Pancreas (tissue), 10 donors: ENCODE data around the gene MYEF2. TPM values are rescaled to one million over a fixed set of nuclear protein-coding genes. Genes with fewer than 3 reads are reported as not detected.

ENCODE experiments used
- ATAC-seq, 4 donors: fragments of 200-7000 bp; cut with Tn5 transposase; one replicate each; pipeline versions ENCODE4 v1.8.0 to v1.9.1; 2020; ENCODE audit warnings: mild to moderate bottlenecking in 4 of 4, moderate library complexity in 4 of 4
- DNase-seq, 6 donors: peaks; one replicate each; pipeline ENCODE4 v3.0.0-alpha.2; 2020
- FAIRE-seq: peaks from 2 replicates; lab custom pipeline; 2012; peaks lifted over from hg19 to GRCh38; lab: Jason Lieb, UNC
- H3K27ac ChIP-seq, 4 donors: fragments of 200-600 bp; sonication (generic); 1 replicate in 3 of 4; 2 replicates in 1 of 4; pipeline versions ENCODE4 v1.5.0 to v1.8.0; 2020
- H3K27me3 ChIP-seq, 4 donors: fragments of 200-600 bp; one replicate each; pipeline ENCODE4 v1.8.0; 2021
- H3K36me3 ChIP-seq, 3 donors: fragments of 200-600 bp; sonication (generic) in 1 of 3; one replicate each; pipeline versions ENCODE4 v1.5.0 to v1.8.0; 2020 to 2021
- H3K4me1 ChIP-seq, 3 donors: fragments of 200-600 bp; one replicate each; pipeline ENCODE4 v1.8.0; 2021
- H3K4me3 ChIP-seq, 4 donors: fragments of 200-600 bp; sonication (generic) in 2 of 4; one replicate each; pipeline versions ENCODE4 v1.5.0 to v1.8.0; 2020 to 2021
- H3K9me3 ChIP-seq, 4 donors: fragments of 200-600 bp; one replicate each; pipeline ENCODE4 v1.8.0; 2021
- WGBS, 2 donors: extraction: QIAGEN DNeasy Blood & Tissue Kit; methylation state at CpG; one replicate each; pipeline ENCODE4 v1.1.7; 2013; 5-methylcytosine and 5-hydroxymethylcytosine counted together
- intact Hi-C, 3 donors: fragments of 100-400 bp; cut with DNase I; formaldehyde crosslinking; loops; one replicate each; pipeline versions ENCODE4 v1.11.1 to v1.14.2; 2022
- polyA plus RNA-seq, 2 donors: library from polyadenylated mRNA; stranded (reverse); fragments of 200-250 nt; gene quantifications; one replicate each; pipeline ENCODE4 v1.2.3, GENCODE V29; 2013
- total RNA-seq, 6 donors: library from RNA; stranded (reverse); fragmentation: NEBNext Ultra II Directional in 4 of 6; extraction: Animal tissue kit (Norgen Biotek cat#: 25700) in 4 of 6; gene quantifications; one replicate each; pipeline versions ENCODE4 v1.2.1 to v1.2.4, GENCODE V29; 2021 to 2023
- TF ChIP-seq, protein P1 (sequence below), 4 donors: fragments of 200-600 bp; sonication (generic) in 3 of 4; IDR thresholded peaks; one replicate each; pipeline versions ENCODE4 v1.5.0 to v1.8.0; 2021; ENCODE audit warnings: antibody characterized with exemption in 4 of 4
- donor health status: healthy with polysubstance abuse.
- donor health status: DM: no; HTN: no; CAD: no; lungs with moderate emphysema.
- donor health status: DM: no; HTN: no; CAD: no.
- donor health status: control.
- donor health status: control.
- donor health status: Bipolar disorder and iron deficiency.
- donor health status: DM: yes; HTN: yes; CAD: no.
- donor health status: DM: no; HTN: no; CAD: no.
- donor health status: DM: no; HTN: no; CAD: no.
- donor health status: DM: yes; HTN: yes; CAD: no.

Gene MYEF2
- total and polyA plus RNA-seq, 8 donors: 10.5 to 28.0 (median 15.3) TPM

DNA sequence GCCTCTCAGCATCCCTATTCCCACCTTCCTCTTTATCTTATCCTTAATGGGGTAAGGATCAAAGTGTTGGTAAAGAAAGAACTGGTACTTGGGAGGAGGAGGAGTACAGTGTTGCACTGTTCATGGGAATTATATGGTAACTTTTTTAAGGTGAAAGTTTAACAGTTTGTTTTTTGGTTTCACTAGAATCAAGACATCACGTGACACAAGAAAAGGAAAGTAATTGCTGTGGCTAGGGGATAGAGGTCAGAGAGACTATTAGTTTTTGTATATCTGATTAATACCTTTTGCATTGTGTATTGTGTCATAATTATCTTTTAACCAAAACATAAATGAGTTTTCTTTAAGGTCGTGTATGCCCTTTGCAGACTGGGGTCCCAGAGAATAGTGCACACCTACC lies 80.8 kb downstream of the MYEF2 start:
- H3K9me3 ChIP-seq: no peaks in the 10 kb centered on the region
- H3K27me3 ChIP-seq: peaks cover 0 to 4% (median 0%) of the 10 kb centered on the region in 4 donors
- no peaks in the 10 kb centered on the region for H3K4me1 ChIP-seq
- TF ChIP-seq, protein P1, sequence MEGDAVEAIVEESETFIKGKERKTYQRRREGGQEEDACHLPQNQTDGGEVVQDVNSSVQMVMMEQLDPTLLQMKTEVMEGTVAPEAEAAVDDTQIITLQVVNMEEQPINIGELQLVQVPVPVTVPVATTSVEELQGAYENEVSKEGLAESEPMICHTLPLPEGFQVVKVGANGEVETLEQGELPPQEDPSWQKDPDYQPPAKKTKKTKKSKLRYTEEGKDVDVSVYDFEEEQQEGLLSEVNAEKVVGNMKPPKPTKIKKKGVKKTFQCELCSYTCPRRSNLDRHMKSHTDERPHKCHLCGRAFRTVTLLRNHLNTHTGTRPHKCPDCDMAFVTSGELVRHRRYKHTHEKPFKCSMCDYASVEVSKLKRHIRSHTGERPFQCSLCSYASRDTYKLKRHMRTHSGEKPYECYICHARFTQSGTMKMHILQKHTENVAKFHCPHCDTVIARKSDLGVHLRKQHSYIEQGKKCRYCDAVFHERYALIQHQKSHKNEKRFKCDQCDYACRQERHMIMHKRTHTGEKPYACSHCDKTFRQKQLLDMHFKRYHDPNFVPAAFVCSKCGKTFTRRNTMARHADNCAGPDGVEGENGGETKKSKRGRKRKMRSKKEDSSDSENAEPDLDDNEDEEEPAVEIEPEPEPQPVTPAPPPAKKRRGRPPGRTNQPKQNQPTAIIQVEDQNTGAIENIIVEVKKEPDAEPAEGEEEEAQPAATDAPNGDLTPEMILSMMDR (IDR thresholded peaks at IDR 0.05): no peak
- no peaks in the 10 kb centered on the region for H3K36me3 ChIP-seq
- WGBS, 2 donors: 55 to 62% methylated on average over 2 of the region's 2 CpGs
- intact Hi-C loops: no loop called here
- no peak overlapping the region for H3K27ac ChIP-seq
- no peak for DNase-seq
- no peak overlapping the region for H3K4me3 ChIP-seq
- no peak for ATAC-seq
- FAIRE-seq: no peak

DNA sequence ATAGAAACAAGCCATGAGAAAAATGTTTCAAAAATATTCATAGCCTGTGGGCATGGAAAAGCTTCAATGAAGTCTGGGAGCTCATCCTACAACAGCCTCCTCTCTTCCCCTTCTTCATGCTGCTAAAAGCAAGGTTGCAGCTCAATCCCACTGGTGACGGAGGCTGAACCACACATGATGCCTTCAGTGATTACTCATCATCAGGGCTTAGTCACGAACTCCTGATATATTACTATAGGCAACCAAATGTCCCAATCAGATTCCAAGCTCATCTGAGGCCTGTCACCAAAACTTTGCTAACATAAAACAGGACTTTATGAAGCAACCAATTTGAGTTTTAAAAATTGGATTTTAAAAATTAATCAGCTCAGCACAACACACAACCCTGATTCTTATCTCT lies 81.3 kb downstream of the MYEF2 start:
- Histone ChIP-seq H3K4me1 (no peaks in the 10 kb centered on the region), H3K36me3 (no peaks in the 10 kb centered on the region), H3K27me3 (peaks cover 0 to 4% (median 0%) of the 10 kb centered on the region in 4 donors), H3K27ac (no peak overlapping the region), H3K9me3 (no peaks in the 10 kb centered on the region), H3K4me3 (no peak overlapping the region)
- TF ChIP-seq, protein P1 (IDR thresholded peaks at IDR 0.05): no peak
- intact Hi-C loops: no loop called here
- 61 to 85% methylated on average over 2 of the region's 2 CpGs for WGBS, 2 donors
- FAIRE-seq: no peak
- no peak for ATAC-seq
- no peak for DNase-seq

GRCh38 chr15:48096355-48096786 lies 81.7 kb downstream of the MYEF2 start:
- FAIRE-seq: no peak
- no peak for ATAC-seq
- Histone ChIP-seq H3K27ac (no peak overlapping the region), H3K27me3 (peaks cover 0 to 4% (median 0%) of the 10 kb centered on the region in 4 donors), H3K9me3 (no peaks in the 10 kb centered on the region), H3K36me3 (no peaks in the 10 kb centered on the region), H3K4me1 (no peaks in the 10 kb centered on the region), H3K4me3 (no peak overlapping the region)
- intact Hi-C loops: no loop called here
- 60% methylated on average over 4 of the region's 4 CpGs for WGBS, 2 donors
- TF ChIP-seq, protein P1 (IDR thresholded peaks at IDR 0.05): no peak
- no peak for DNase-seq

DNA sequence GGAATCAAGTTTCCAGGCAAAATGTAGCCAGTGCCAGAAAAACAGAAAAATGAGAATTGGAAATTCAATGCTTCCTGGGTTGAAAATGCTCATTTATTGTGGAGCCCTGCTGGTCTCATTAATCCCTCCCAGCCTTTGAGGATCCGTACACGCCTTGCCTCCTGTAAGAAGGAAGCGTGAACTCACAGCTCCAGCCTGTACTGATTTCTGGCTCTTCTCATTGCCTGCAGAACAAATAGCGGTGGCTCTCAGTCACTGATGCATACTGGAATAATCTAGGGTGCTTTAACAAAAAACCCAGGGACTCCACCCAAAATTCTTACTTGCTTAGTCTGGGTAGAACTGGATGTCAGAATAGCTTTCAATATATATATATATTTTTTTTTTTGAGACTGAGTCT lies 86.6 kb downstream of the MYEF2 start:
- FAIRE-seq (no peak), ATAC-seq (no peak), DNase-seq (no peak)
- intact Hi-C loops: no loop called here
- Histone ChIP-seq H3K36me3 (no peaks in the 10 kb centered on the region), H3K4me3 (no peak overlapping the region), H3K27me3 (peaks cover 0 to 4% (median 0%) of the 10 kb centered on the region in 4 donors), H3K27ac (no peak overlapping the region), H3K9me3 (no peaks in the 10 kb centered on the region), H3K4me1 (no peaks in the 10 kb centered on the region)
- 71 to 74% methylated on average over 4 of the region's 4 CpGs for WGBS, 2 donors
- TF ChIP-seq, protein P1 (IDR thresholded peaks at IDR 0.05): no peak

GRCh38 chr15:48090666-48091065 lies 87.4 kb downstream of the MYEF2 start:
- TF ChIP-seq, protein P1 (IDR thresholded peaks at IDR 0.05): no peak
- WGBS, 2 donors: 27 to 30% methylated on average over 3 of the region's 3 CpGs
- FAIRE-seq (no peak), ATAC-seq (no peak), DNase-seq (no peak)
- intact Hi-C loops: no loop called here
- H3K36me3 ChIP-seq: no peaks in the 10 kb centered on the region
- H3K4me3 ChIP-seq: no peak overlapping the region
- H3K27me3 ChIP-seq: peaks cover 0 to 4% (median 0%) of the 10 kb centered on the region in 4 donors
- H3K4me1 ChIP-seq: no peaks in the 10 kb centered on the region
- no peaks in the 10 kb centered on the region for H3K9me3 ChIP-seq
- no peak overlapping the region for H3K27ac ChIP-seq
